Activated CD4-positive, alpha-beta memory T cell treated with anti-CD3 and anti-CD28 coated beads for 36 hours (primary cell): Measurements from ENCODE around the gene SYF2. TPM values are rescaled to one million over a fixed set of nuclear protein-coding genes. Genes with fewer than 3 reads are reported as not detected.

ENCODE experiments used
- CTCF ChIA-PET: fragments of 350-600 bp; sonication (Branson Sonifier 250); formaldehyde crosslinking; loops from one replicate; lab custom pipeline; 2021; ENCODE audit warnings: antibody characterized with exemption, inconsistent platforms; lab: Charles Lee
- POLR2A ChIA-PET: fragments of 350-600 bp; sonication (Branson Sonifier 250); formaldehyde crosslinking; loops from one replicate; lab custom pipeline; 2021; ENCODE audit warnings: antibody characterized with exemption; lab: Charles Lee
- DNase-seq: peaks from one replicate; pipeline ENCODE4 v3.0.0-alpha.2; 2020
- H3K27ac Mint-ChIP-seq: one replicate; pipeline ENCODE4 v1.8.0; 2021; ENCODE audit warnings: mixed read lengths
- H3K27me3 Mint-ChIP-seq: one replicate; pipeline ENCODE4 v1.8.0; 2021; ENCODE audit warnings: mixed read lengths
- H3K36me3 Mint-ChIP-seq: one replicate; pipeline ENCODE4 v1.8.0; 2021; ENCODE audit warnings: mixed read lengths
- H3K4me1 Mint-ChIP-seq: one replicate; pipeline ENCODE4 v1.8.0; 2021; ENCODE audit warnings: low read depth, mixed read lengths
- H3K4me3 Mint-ChIP-seq: one replicate; pipeline ENCODE4 v1.8.0; 2021; ENCODE audit warnings: mild to moderate bottlenecking, mixed read lengths
- H3K9me3 Mint-ChIP-seq: one replicate; pipeline ENCODE4 v1.8.0; 2021; ENCODE audit warnings: mixed read lengths
- intact Hi-C: fragments of 100-400 bp; cut with micrococcal nuclease; formaldehyde crosslinking; loops from one replicate; pipeline ENCODE4 v1.15.1; 2023
- total RNA-seq, 2 experiments: library from RNA; stranded (reverse); gene quantifications; one replicate each; pipeline ENCODE4 v1.2.3, GENCODE V29; 2021

Gene SYF2
- total RNA-seq, 2 experiments from 2014 or later, result 45.1 to 45.6 TPM

- peaks cover 2% of the 10 kb centered on the region for H3K4me1 Mint-ChIP-seq
- POLR2A ChIA-PET, result no interaction called here
- CTCF ChIA-PET, result interaction anchor here (1.0 kb wide), 1 partner anchor 19 kb away, joined by 4 read pairs; no protein-coding TSS in a partner anchor
Measured at GRCh38 chr1:25217598-25218232, 14.6 kb downstream of the SYF2 start.

DNA sequence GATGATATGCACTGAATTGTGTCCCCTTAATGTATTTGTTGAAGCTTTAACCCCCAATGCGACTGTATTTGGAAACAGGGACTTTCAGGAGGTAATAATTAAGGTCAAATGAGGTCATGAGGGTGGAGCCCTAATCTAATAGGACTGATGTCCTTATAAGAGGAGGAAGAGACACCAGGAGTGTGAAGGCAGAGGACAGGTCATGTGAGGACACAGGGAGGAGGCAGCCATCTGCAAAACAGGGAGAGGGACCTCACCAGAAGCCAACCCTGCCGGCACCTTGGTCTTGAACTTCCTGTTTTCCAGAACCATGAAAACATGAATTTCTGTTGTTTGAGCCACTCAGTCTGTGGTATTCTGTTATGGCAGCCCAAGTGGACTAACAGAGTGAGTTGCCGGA is 15.3 kb downstream of the SYF2 start:
- POLR2A ChIA-PET, result no interaction called here
- intact Hi-C loops, result no loop called here
- no peak overlapping the region for H3K27ac Mint-ChIP-seq
- DNase-seq, result no peak
- H3K4me3 Mint-ChIP-seq, result no peak overlapping the region
- CTCF ChIA-PET, result no interaction called here
- H3K9me3 Mint-ChIP-seq, result no peaks in the 10 kb centered on the region
- no peaks in the 10 kb centered on the region for H3K27me3 Mint-ChIP-seq
- peaks cover 2% of the 10 kb centered on the region for H3K4me1 Mint-ChIP-seq
- H3K36me3 Mint-ChIP-seq, result peaks cover 3% of the 10 kb centered on the region

More at GRCh38 chr1:25217598-25218232, 14.6 kb downstream of the SYF2 start:
- no peaks in the 10 kb centered on the region for H3K9me3 Mint-ChIP-seq
- peaks cover 7% of the 10 kb centered on the region for H3K36me3 Mint-ChIP-seq
- H3K27me3 Mint-ChIP-seq, result no peaks in the 10 kb centered on the region
- intact Hi-C loops, result no loop called here
- no peak overlapping the region for H3K4me3 Mint-ChIP-seq
- DNase-seq, result no peak
- no peak overlapping the region for H3K27ac Mint-ChIP-seq

DNA sequence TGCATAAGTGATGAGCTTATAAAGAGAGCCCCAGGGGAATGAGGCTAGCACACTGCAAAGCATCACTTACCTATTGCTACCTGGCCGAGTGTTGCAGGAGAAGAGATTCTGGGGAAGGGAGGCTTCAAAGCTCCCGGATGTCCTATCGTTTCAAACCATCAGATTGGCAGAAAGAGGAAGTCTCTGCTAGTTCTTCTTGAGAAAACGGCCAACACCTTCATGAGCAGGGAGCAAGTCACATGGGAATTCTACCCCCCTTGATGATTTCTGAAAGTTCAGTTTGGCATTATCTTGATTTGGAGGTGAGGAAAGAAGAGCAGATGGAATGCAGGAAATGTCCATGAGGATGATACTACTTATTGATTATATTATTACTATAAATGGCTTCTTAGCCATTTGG is 16.2 kb downstream of the SYF2 start:
- Mint-ChIP-seq H3K27ac (no peak overlapping the region), H3K36me3 (peaks cover 3% of the 10 kb centered on the region), H3K4me1 (peaks cover 2% of the 10 kb centered on the region), H3K27me3 (no peaks in the 10 kb centered on the region), H3K4me3 (no peak overlapping the region), H3K9me3 (no peaks in the 10 kb centered on the region)
- ChIA-PET CTCF (interaction anchor here (1.4 to 4.1 kb wide), 2 partner anchors 11 to 115 kb away, joined by 3 to 18 read pairs; no protein-coding TSS in a partner anchor), POLR2A (no interaction called here)
- intact Hi-C loops, result no loop called here
- DNase-seq, result no peak

- Mint-ChIP-seq H3K36me3 (no peaks in the 10 kb centered on the region), H3K4me3 (no peak overlapping the region), H3K27me3 (peaks cover 3% of the 10 kb centered on the region), H3K9me3 (no peaks in the 10 kb centered on the region), H3K27ac (no peak overlapping the region), H3K4me1 (peaks cover 2% of the 10 kb centered on the region)
- ChIA-PET POLR2A (no interaction called here), CTCF (interaction anchor here (4.1 kb wide), 1 partner anchor 8 kb away, joined by 18 read pairs; no protein-coding TSS in a partner anchor)
- intact Hi-C loops, result no loop called here
- DNase-seq, result no peak
Measured at GRCh38 chr1:25212725-25213124, 19.6 kb downstream of the SYF2 start.

GRCh38 chr1:25210728-25211127 is 21.6 kb downstream of the SYF2 start:
- intact Hi-C loops, result no loop called here
- H3K9me3 Mint-ChIP-seq, result no peaks in the 10 kb centered on the region
- H3K4me1 Mint-ChIP-seq, result no peaks in the 10 kb centered on the region
- ChIA-PET POLR2A (no interaction called here), CTCF (interaction anchor here (1.2 kb wide), 1 partner anchor 363 kb away, joined by 3 read pairs; no protein-coding TSS in a partner anchor)
- H3K36me3 Mint-ChIP-seq, result no peaks in the 10 kb centered on the region
- no peak for DNase-seq
- no peak overlapping the region for H3K4me3 Mint-ChIP-seq
- H3K27me3 Mint-ChIP-seq, result peaks cover 3% of the 10 kb centered on the region
- H3K27ac Mint-ChIP-seq, result no peak overlapping the region

GRCh38 chr1:25209516-25209915 is 22.8 kb downstream of the SYF2 start:
- CTCF ChIA-PET, result no interaction called here
- POLR2A ChIA-PET, result no interaction called here
- intact Hi-C loops, result no loop called here
- Mint-ChIP-seq H3K36me3 (no peaks in the 10 kb centered on the region), H3K27me3 (peaks cover 3% of the 10 kb centered on the region), H3K4me3 (no peak overlapping the region), H3K4me1 (no peaks in the 10 kb centered on the region), H3K27ac (no peak overlapping the region), H3K9me3 (no peaks in the 10 kb centered on the region)
- no peak for DNase-seq

- Mint-ChIP-seq H3K9me3 (no peaks in the 10 kb centered on the region), H3K4me3 (no peak overlapping the region), H3K36me3 (no peaks in the 10 kb centered on the region), H3K4me1 (no peaks in the 10 kb centered on the region), H3K27me3 (peaks cover 3% of the 10 kb centered on the region), H3K27ac (no peak overlapping the region)
- ChIA-PET CTCF (interaction anchor here (1.0 kb wide), 1 partner anchor 360 kb away, joined by 3 read pairs; no protein-coding TSS in a partner anchor), POLR2A (no interaction called here)
- DNase-seq, result no peak
- intact Hi-C loops, result no loop called here
Measured at GRCh38 chr1:25208561-25209222, 23.6 kb downstream of the SYF2 start.

GRCh38 chr1:25208092-25208491 is 24.2 kb downstream of the SYF2 start:
- intact Hi-C loops, result no loop called here
- Mint-ChIP-seq H3K27ac (no peak overlapping the region), H3K36me3 (no peaks in the 10 kb centered on the region), H3K27me3 (peaks cover 3% of the 10 kb centered on the region), H3K4me1 (no peaks in the 10 kb centered on the region), H3K4me3 (no peak overlapping the region), H3K9me3 (no peaks in the 10 kb centered on the region)
- no peak for DNase-seq
- ChIA-PET POLR2A (no interaction called here), CTCF (interaction anchor here (1.0 kb wide), 1 partner anchor 360 kb away, joined by 3 read pairs; no protein-coding TSS in a partner anchor)

GRCh38 chr1:25206201-25206600 is 26.1 kb downstream of the SYF2 start:
- Mint-ChIP-seq H3K9me3 (no peaks in the 10 kb centered on the region), H3K4me1 (no peaks in the 10 kb centered on the region), H3K27ac (no peak overlapping the region), H3K36me3 (no peaks in the 10 kb centered on the region), H3K27me3 (peaks cover 3% of the 10 kb centered on the region), H3K4me3 (no peak overlapping the region)
- no peak for DNase-seq
- ChIA-PET CTCF (interaction anchor here (0.7 to 3.2 kb wide), 11 partner anchors 15 to 517 kb away, joined by 3 to 34 read pairs (median 6); no protein-coding TSS in a partner anchor), POLR2A (interaction anchor here (0.6 kb wide), 1 partner anchor 26 kb away, joined by 5 read pairs; no protein-coding TSS in a partner anchor)
- intact Hi-C loops, result no loop called here

DNA sequence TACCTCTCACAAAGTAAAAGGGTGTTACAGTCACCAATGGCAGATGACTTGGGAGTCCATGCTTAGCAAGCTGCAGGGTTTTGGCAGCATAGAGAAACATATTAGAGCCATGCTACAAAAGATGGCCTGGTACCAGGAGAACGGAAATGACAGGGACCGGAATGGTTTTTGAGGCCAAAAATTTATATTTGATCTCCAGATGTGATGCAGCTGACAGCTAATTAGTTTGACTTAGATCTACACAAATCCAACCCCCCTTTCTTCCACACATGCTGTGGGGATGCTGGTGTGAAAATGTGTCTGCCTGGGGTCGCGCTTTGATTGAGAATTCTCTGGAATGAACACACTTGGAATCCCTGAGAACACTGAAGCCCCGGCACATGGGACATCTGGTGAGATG is 26.5 kb downstream of the SYF2 start:
- Mint-ChIP-seq H3K36me3 (no peaks in the 10 kb centered on the region), H3K9me3 (no peaks in the 10 kb centered on the region), H3K27me3 (peaks cover 3% of the 10 kb centered on the region), H3K4me1 (no peaks in the 10 kb centered on the region), H3K4me3 (no peak overlapping the region), H3K27ac (no peak overlapping the region)
- POLR2A ChIA-PET, result interaction anchor here (0.6 kb wide), 1 partner anchor 26 kb away, joined by 5 read pairs; no protein-coding TSS in a partner anchor
- intact Hi-C loops, result loop anchor here (1.0 kb wide), 2 partner anchors 57 to 357 kb away; no protein-coding TSS in a partner anchor
- CTCF ChIA-PET, result interaction anchor here (0.5 to 3.3 kb wide), 22 partner anchors 9 to 522 kb away, joined by 3 to 34 read pairs (median 4); no protein-coding TSS in a partner anchor
- no peak for DNase-seq

GRCh38 chr1:25204797-25205480 is 27.4 kb downstream of the SYF2 start:
- Mint-ChIP-seq H3K4me1 (no peaks in the 10 kb centered on the region), H3K27ac (no peak overlapping the region), H3K27me3 (peaks cover under 1% of the 10 kb centered on the region), H3K9me3 (no peaks in the 10 kb centered on the region), H3K36me3 (no peaks in the 10 kb centered on the region), H3K4me3 (no peak overlapping the region)
- intact Hi-C loops, result loop anchor here (1.0 kb wide), 2 partner anchors 57 to 357 kb away; no protein-coding TSS in a partner anchor
- DNase-seq, result no peak
- ChIA-PET CTCF (interaction anchor here (0.5 to 3.3 kb wide), 29 partner anchors 9 to 650 kb away, joined by 3 to 34 read pairs (median 4); no protein-coding TSS in a partner anchor), POLR2A (no interaction called here)
